Stimulated activated CD8-positive, alpha-beta memory T cell treated with anti-CD3 and anti-CD28 coated beads, Interleukin-15, amount 100 ng/mL, for 48 hours (primary cell): ENCODE results near the gene MCUB.
"Not testable (repeated sequence)": the region's sequence is repeated elsewhere in the genome, so short reads cannot be mapped to it uniquely, and the experiment has no call there.

Source experiments
- DNase-seq, 2 donors: peaks; one replicate each; pipeline ENCODE4 v3.0.0-alpha.2; 2020; ENCODE audit warnings: low read depth in 2 of 2

MCUB gene

GRCh38 chr4:109578846-109579245, 18.8 kb downstream of the MCUB start:
- DNase-seq, result no peak

- DNase-seq, result not testable (repeated sequence)
These were observed 20.0 kb downstream of the MCUB start for GRCh38 chr4:109579997-109580396.

GRCh38 chr4:109588176-109588575, 28.1 kb downstream of the MCUB start:
- DNase-seq, result peak; percentile 48 to 52

GRCh38 chr4:109589119-109589518, 29.1 kb downstream of the MCUB start:
- DNase-seq, result no peak

GRCh38 chr4:109589605-109590004, 29.6 kb downstream of the MCUB start:
- no peak for DNase-seq

- no peak for DNase-seq
These were observed 30.9 kb downstream of the MCUB start for GRCh38 chr4:109590905-109591304.

GRCh38 chr4:109592367-109592766, 32.3 kb downstream of the MCUB start:
- no peak for DNase-seq

GRCh38 chr4:109595123-109595522, 35.1 kb downstream of the MCUB start:
- not testable (repeated sequence) for DNase-seq

GRCh38 chr4:109596420-109597085, 36.5 kb downstream of the MCUB start:
- not testable (repeated sequence) for DNase-seq

- no peak for DNase-seq
These were observed 39.1 kb downstream of the MCUB start for GRCh38 chr4:109599046-109599652.

- no peak for DNase-seq
These were observed 40.4 kb downstream of the MCUB start for GRCh38 chr4:109600431-109600830.

GRCh38 chr4:109601336-109601735, 41.3 kb downstream of the MCUB start:
- no peak for DNase-seq

- no peak for DNase-seq
These were observed 47.9 kb downstream of the MCUB start for GRCh38 chr4:109607976-109608375.

- no peak for DNase-seq
These were observed 48.8 kb downstream of the MCUB start for GRCh38 chr4:109608879-109609278.

- no peak for DNase-seq
These were observed 49.4 kb downstream of the MCUB start for GRCh38 chr4:109609431-109609830.

- DNase-seq, result no peak
These were observed 50.4 kb downstream of the MCUB start for GRCh38 chr4:109610489-109610888.

GRCh38 chr4:109611045-109611646, 51.1 kb downstream of the MCUB start:
- DNase-seq, result no peak

- DNase-seq, result no peak
These were observed 54.0 kb downstream of the MCUB start for GRCh38 chr4:109614015-109614414.

GRCh38 chr4:109614466-109614865, 54.4 kb downstream of the MCUB start:
- no peak for DNase-seq

- no peak for DNase-seq
These were observed 55.7 kb downstream of the MCUB start for GRCh38 chr4:109615742-109616141.

GRCh38 chr4:109616243-109616642, 56.2 kb downstream of the MCUB start:
- no peak for DNase-seq

- DNase-seq, result no peak
These were observed 62.6 kb downstream of the MCUB start for GRCh38 chr4:109622626-109623025.

GRCh38 chr4:109624536-109624935, 64.5 kb downstream of the MCUB start:
- no peak for DNase-seq
